Endothelial cell of umbilical vein (primary cell): Measurements from ENCODE around the gene BORCS6.

Experiments used
- EZH2 ChIP-seq: IDR thresholded peaks from 2 replicates; pipeline ENCODE4 v1.6.1; 2012; ENCODE audit warnings: borderline replicate concordance, low read depth, mild to moderate bottlenecking, moderate library complexity, low read length, inconsistent platforms; ENCODE audit not compliant: severe bottlenecking
- JUN ChIP-seq: IDR thresholded peaks from 2 replicates; pipeline ENCODE4 v1.6.1; 2011; ENCODE audit warnings: borderline replicate concordance, low read depth; ENCODE audit not compliant: insufficient read length, insufficient read depth

DNA sequence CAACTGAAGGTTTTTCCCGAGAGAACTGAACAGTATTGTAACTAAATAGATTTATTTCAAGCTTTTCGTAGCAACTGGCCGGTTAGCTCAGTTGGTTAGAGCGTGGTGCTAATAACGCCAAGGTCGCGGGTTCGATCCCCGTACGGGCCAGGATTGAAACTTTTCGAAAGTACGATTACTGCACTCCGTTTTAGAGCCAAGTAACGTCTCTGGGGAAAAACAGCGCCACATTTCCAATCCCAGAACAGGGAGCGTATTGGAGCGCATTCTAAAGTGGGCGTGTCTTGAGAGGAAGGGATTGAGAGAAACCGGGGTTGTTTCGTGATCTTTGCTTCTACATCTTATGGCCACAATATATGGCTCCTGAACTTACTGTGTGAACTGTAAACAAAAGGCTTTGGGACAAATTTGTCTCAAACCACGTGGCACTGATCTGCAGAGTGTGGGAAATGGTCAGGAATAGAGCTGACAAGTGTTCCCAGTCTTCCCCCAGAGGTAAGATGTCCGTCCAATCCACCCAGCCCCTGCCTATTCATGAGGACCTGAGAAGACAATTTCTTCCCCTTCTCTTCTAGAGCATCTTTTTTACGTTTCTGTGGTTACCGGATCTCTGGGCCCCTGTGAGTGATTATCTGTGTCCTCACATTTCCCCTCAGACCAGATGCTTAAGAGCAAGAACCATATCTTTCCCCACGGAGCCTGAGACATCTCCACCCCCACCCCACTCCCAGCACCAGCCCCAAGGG lies 2.3 kb downstream of the BORCS6 start:
- TF ChIP-seq JUN: no peak
- no peak for TF ChIP-seq EZH2
